ENCODE data around the gene PHACTR1.

The PHACTR1 gene

DNA sequence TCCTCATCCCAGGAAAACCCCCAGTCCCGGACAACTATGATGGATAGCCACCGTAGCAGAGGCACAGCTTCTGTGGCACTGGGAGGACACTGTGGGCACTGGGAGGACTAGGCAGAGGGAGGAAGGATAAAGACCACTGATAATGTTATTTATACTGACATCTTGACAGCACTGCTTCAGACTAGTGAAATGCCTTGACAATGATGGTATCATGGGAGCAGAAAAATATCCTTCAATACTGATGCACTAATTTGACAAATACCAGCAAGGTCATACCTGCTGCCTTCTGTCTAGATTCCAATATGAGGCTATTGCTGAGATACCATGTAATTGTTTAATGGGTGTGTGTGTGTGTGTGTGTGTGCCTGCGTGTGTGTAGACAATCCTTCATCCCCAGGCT lies 148.6 kb downstream of the PHACTR1 start:
- no peak for DNase-seq

DNA sequence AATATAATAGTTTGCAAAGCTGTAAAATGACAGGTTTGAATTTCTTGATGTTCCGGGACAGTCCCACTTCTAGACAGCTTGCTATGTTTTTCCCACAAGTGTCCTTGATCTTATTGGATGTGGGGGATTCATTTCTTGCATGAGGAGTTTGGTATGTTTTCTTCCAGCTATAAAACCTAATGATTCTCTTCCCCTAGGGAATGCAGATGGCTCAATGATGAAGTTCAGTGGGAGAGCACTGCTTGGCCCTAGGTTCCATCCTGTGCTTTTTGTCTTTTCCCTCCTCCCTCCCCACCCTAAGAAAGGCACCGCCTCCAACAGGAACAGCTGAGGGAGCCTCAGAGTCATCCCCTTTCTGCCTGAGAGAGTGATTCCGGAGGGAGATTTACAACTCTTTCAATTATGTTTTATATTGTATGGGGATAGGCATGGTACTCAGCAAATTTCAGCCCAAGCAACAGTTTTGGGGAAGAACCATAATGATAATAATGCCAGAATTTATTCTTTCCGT lies 149.2 kb downstream of the PHACTR1 start:
- DNase-seq: no peak

DNA sequence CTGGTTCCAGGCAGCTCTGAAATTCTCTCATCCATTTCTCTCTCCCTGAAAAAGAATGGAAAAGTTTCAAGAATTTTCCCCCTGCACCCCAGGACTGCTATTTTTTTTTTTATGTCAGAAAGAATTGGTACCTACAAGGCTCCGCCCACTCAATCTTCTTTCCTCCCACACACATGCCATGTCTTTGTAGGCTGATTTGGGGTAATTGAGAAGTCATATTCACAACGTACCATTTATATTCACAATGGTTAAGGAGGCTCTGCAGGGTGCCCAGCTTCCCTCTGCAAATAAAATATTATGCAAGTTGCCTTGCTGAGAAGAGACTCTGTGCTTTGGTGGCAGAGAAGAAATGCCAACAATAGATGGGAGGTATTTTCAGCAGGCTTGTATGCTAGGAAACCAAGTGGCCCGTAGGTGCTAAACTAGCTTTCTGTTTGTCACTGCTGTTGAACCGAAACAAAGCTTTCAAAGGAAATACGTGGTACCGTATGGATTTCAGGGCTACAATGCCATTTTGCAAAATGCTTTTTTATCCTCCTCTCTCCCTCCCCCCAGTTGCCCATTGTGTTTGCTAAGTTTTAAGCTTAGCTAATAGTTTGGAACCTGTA lies 150.0 kb downstream of the PHACTR1 start:
- DNase-seq: no peak

DNA sequence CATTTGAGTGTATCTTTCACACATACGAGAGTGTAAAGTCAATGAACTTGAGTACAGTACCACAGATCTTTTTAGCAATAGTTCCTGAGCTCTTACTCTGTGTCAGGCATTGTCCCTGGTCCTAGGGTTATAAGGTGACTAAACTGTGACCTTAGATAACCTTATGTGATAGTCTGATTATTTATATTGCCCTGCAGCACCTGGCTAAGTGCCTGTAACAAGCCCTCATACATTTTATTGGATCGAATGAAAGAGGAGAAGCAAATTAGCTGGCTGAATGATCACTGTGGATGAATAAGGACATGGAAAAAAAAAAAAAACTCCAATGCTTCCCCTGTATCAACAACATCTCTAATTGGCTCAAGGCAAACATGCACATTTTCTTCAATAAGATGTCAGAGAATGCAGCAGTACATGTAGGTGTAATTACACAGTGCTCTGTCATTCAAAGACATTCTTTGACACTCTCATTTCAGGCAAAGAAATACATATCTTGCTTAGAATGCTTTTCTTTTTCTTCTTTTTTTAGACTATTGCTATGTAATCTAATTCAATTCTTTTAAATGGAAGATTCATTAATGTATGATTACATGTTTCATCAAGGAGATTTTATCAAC lies 153.4 kb downstream of the PHACTR1 start:
- no peak for DNase-seq

DNA sequence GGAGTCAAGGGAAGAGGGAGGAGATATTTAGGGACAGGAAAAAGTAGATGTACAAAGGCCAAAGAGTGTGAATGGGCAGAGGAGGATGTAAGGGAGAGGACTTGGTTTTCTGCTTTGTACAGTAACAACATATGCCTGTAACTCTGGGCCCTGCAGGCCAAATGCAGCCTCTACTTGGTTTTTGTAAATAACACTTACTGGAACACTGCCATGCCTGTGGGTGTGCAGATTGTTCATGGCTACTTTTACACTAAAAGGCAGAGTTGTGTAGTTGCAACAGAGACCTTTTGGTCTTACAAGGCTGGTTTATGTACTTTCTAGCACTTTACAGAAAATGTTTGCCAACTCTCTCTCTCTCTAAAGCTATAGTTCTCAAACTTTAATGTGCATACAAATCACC lies 157.1 kb downstream of the PHACTR1 start:
- no peak for DNase-seq

DNA sequence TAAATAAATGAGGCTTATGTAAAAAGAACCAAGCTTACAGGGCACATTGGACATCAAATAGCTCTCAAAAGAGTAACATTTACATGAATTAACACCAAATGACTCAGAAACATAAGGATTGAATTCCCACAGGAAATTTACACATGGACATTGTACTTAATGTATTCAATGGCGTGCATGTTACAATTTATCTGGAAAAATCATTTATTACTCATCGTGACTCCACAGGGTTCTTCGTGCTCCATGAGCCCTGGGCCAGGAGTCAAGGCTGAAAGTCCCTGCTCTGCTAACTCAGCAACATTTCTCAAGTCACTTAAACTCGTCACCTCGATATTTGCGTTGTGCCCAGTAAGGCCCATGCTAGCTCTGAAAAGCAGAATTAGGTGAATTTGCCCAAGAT lies 158.5 kb downstream of the PHACTR1 start:
- no peak for DNase-seq

DNA sequence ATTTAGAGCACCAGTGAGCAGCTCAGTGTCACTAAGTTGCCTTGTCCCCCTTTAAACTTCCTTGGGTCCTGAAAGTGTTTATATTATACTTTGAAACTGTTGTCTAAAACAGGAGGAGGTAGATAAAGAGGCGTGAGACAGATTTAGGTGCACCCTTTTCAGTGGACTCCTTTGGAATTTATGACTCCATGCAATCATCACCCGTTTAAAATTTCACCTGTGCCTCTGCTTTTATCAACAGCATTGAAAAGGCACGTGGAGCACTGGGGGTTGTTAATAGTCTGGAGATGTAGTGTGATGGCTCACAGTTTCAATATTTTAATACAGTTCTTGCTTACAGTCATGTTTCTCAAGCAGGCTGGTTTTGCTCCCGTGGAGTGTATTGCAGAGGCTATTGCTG lies 162.2 kb downstream of the PHACTR1 start:
- DNase-seq: no peak

DNA sequence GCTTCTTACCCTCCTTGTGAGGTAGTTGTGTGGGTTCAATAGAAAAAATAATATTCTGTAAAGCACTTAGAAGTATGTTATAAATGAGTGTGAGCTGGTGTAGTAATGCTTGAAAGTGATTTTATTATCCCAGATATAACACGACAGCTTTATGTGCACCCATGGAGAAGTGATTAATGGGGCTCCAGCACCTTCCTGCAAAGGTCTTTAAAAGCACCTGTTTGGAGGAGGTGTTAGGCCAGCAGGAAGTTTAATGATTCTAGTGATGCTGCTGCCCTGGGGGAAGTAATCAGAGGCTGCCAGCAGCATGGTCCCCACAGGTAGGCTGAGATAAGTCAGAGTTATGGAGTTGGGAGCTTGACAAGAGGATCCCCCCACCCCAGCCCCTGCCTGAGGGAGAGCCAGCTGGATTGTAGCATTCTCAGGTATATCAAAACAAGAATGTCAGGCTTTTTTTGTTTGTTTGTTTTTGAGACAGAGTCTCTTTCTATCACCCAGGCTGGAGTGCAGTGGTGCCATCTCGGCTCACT lies 166.3 kb downstream of the PHACTR1 start:
- no peak for DNase-seq

DNA sequence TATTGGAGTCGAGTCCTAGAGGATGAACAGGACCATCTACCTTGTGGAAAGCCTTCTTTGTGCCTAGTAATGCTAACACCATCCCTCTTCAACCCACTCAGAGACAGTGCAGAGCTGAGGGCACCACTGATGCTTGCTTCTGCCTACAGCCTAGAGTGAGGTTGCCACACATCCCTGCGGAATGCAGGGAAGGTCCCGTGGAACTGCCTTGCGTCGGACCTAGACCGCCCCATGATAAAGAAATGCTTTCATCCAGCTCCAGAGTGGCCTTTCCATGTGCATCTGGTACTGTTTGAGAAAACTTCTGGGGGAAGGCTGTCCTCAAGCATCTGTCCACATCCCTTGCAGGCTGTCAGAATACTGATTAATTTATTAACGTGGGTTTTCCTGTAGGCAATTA lies 168.4 kb downstream of the PHACTR1 start:
- DNase-seq: no peak

DNA sequence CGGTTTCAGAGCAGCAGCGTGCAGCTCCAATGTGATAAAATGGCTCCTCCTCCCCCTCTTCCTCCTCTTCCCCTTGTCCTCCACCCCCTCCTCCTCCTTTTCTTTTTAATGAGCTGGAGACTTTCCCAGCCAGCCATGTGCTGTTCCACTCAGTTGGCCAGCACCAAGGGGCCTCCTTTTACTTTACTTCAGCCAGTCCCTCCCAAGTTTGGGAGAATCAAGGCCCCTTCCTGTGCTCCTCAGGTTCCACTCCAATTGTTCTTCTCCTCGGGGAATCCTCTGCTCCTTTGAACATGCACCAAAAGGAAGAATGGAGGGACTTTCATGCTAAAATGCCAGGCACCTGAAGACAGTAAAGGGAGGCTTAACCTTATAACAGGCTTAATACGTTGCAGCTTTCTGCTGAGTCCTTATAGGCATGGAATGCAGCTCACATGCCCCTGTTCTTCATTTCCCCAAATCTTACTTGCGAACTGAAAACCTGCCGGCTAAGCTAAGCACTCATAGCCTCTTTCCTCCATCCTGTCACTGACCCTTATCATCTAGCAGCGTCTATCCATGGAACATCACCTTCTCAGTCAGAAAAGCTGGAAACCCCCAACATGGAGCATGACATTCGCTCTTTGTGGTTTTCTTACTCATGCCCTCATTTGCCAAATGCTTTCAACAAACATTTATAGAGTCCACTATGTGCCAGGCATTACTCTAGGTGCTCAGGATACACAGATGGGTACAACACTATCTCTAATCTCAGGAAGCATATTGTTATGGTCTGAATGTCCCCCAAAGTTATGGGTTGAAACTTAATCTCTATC lies 170.6 kb downstream of the PHACTR1 start:
- DNase-seq: no peak

DNA sequence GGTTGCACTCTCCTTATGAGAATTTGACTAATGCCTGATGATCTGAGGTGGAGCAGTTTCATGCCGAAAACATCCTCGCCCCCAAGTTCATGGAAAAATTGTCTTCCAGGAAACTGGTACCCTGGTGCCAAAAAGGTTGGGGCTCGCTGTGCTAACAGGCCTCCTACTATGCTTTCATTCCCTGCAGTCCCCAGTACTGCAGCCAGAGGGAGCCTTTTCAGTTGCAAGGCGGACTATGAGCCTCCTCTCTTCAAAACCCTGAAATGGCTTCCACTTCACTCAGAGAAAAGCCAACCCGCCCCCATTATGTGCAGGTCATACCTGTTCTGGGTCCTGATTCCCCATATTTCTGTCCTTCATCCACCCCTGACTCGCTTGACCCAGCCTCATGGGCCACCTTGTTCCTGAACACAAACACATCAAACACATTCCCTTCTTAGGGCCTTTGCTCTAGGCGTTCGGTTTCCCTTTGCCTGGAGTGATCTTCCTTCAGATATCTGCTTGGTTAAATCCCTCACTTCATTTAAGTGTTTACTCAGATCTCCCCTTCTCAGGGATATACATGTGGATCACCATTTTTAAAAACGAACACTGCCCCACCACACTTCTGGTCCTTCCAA lies 173.7 kb downstream of the PHACTR1 start:
- DNase-seq: peak; percentile 25

DNA sequence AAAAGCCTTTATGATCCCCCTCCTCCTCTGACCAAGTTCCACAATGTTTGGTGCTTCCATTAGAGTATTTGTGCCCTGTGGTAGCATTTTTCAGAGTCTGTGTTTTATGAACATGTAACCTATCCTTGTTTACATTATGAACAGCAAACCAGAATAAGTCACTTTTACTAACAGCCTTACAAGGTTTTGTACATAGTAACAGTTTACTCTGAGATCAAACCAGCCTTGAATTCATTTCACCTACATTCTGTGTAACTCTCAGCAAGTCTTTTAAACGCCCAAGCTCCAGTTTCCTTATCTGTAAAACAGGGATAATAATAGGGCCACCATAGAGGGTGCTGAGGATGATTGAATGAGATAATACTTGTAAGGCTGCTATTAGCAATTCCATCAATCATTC lies 175.0 kb downstream of the PHACTR1 start:
- no peak for DNase-seq

DNA sequence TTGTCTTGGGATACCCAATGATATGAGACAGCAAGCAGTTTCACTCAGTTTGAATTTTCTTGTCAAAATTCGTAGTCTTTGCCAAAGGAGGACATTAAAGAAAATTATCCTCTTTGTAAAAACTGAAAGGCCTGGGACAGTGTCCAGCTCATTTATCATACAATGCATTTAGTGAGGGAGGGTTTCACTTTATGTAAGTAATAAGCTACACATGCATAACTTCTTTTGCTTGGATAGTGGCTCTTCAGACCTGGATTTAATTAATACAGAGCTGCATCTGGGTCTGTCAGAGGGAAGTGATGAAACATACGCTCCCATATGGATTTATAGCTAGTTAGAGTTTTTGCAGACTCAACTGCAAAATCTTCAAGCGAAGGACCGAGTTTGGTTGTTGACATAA lies 175.6 kb downstream of the PHACTR1 start:
- no peak for DNase-seq

DNA sequence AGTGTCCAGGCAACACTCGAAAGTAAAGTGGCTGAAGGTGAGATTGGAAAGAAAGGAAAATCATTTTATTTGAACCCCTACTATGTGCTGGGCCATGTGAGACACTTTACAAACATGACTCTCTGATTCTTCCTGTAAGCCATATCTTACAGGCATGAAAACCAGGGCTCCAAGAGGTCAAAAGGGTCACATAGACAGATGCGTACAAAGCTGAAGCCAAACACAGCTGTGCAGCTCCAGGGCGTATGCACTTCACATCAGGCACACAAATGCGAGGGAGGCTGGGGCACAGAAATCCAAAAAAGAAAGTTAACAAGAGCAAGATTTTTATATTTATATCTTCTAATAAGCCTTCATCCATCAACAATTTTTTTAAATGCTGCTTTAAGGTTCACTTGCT lies 176.5 kb downstream of the PHACTR1 start:
- DNase-seq: no peak

DNA sequence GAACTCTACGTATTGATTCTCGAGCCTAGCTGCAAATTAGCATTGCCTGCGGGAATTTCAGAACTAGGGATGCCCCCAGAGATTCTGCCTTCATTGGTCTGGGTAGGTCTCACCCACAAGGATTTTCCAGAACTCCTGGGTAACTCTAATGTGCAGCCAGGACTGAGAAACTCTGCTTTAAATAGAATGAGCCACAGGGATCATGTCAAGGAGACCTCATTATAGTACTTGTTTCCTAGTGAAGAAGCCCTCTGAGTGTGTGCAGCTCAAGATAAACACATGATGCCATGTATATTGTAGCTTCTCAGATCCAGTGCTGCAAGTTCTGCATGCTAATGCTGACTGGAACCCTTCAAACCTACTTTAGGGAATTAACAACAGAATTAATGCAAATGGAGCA lies 179.2 kb downstream of the PHACTR1 start:
- no peak for DNase-seq

DNA sequence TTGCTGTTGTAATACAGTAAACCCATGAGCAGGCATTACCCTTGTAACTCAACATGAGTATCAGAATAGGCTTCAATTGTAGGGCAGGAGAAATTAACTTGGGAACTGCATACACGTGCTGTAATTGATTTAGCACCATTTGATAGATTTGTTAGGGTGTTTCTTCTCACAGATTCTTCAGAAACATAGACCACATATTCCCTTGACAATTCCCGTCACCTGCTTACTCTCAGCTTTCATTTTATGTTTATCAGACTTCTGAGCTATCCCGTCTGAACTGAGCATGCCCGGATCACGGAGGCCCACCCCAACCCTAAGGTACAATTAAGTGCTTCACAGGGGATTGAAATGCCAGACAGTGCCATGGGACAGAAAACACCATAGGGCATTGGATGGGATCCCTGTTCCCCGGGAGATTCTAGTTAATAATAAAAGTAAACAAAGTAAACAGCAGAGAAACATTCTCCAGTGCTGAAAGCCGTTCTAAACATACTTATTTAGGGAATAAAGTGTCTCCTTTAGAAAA lies 179.7 kb downstream of the PHACTR1 start:
- DNase-seq: no peak

DNA sequence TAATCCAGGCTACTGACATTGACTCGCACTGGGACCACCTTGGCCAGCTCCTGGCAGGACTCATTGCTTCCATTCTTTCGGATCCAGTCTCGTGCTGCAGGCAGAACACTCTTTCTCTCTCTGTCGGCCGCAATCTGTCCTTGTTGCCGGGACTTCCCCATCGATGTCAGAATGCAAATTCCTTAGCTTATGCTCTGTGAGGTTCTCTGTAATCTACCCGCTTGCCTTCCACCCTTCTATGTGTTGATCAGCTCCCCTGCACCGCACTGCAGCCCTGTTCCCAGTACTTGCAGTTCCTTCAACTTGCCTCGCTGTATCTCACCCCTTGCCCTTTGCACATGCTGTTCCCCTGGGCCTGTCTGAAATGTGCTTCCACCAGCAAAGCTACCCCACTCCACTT lies 182.0 kb downstream of the PHACTR1 start:
- DNase-seq: no peak

DNA sequence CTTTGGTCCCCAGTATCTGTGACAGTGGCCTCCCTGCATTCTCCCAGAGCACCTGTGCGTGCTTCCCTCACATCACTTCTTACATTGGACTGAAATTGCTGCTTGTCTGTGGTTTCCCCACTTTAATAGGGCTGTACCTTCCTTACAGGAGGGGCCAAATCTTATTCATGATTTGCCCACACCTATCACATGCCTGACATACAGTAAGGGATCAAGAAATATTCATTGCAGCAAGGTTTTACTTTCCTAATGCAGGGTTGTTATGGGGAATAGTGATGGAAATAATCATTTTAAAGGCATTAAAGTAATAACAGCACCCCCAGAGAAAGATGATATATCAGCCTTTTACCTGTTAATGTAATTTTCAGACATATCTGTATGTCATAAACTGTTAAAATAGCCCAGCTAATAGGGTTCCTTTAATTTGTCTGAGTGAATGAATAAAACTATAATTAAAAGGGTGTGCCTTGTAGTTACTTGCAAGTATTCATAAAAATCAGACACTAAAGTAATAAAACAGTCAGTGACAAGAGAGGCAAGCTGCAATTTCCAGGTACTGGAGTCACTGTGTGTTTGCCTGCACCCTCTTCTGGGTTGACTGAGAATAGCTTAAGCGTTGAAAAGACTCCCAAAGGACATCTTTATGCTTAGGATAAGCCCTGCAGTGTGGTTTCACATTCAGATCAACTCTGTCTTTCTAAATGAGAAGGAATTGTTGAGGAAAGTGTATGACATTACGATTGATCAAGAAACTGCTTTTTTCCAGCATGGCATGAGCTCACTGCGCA lies 182.7 kb downstream of the PHACTR1 start:
- no peak for DNase-seq

DNA sequence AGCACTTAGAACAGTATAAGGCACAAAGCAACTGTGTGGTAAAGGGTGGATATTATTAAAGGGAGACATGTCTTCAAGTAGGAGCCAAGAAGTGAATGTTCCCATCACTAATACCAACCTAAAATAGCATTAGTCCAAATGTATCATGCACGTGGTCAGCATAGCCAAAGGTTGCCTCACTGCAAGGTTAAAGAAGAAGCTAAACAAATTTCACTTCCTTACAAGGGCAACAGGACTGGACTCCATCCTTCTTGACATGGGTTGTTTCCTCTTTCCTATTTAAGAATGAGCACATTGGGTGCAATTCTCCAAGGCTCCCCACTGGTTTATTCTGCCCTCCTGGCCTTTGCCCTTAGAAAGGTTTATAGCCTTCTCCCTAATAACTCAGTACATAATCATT lies 186.7 kb downstream of the PHACTR1 start:
- no peak for DNase-seq

DNA sequence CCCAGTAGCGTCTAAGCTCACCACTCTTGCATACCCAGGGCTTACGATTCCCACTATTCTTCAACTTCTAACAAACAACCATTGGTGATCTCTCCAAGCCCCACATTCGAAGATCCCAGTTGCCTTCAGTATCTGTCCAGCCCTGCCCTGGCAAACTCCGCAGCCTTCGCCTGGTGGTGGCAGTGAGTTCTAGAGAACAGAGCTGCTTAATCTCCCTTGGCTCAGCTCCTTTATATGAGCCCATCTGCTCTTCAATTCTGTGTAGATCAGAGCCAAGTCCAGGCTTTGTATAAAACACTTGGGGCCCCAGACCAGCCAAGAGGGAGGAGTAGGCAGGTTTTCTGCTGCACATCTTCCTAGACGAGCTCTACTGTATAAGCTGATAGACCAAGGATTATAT lies 193.3 kb downstream of the PHACTR1 start:
- no peak for DNase-seq

DNA sequence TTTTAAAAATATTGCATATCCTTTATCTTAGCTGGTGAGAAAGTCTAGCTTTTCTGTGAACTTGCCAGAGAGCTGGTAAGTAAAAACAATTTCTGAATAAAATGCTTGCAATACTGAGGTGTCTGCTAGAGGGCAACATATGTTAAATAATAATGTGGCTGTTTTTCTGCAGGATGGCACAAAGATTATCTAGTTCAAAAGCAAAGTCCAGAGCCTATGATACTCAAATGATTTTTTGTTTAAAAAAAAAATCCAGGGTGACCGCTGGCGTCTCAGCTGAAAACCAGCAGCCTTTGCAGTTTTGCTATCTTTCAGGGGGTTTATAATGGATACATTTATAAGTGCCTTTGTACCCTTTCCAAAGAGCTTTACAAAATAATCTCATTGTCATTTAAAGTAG lies 194.9 kb downstream of the PHACTR1 start:
- DNase-seq: peak; percentile 11

DNA sequence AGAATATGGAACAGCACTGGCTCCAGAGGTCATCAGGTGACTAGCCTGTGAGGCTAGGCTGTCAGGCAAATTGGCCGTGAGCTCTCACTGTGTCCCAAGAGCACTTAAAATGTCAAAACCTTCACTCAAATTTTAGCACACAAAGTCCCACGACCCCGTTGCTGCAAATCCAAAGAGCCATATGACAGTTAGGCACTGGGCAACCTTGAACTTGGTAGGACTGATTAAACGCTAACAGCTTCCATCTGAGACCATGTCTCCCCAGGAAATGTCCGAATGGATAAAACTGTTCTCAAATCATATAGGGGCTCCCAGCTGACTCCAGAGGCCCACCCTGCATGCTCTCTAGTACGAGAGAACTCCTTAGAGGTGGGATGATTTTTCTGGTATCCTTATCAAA lies 196.6 kb downstream of the PHACTR1 start:
- no peak for DNase-seq
